ENCODE results near the gene TSTD2. TPM values are rescaled to one million over a fixed set of nuclear protein-coding genes. Genes with fewer than 3 reads are reported as not detected.

TSTD2 gene
- total RNA-seq, 1 donor: 15.1 TPM

DNA sequence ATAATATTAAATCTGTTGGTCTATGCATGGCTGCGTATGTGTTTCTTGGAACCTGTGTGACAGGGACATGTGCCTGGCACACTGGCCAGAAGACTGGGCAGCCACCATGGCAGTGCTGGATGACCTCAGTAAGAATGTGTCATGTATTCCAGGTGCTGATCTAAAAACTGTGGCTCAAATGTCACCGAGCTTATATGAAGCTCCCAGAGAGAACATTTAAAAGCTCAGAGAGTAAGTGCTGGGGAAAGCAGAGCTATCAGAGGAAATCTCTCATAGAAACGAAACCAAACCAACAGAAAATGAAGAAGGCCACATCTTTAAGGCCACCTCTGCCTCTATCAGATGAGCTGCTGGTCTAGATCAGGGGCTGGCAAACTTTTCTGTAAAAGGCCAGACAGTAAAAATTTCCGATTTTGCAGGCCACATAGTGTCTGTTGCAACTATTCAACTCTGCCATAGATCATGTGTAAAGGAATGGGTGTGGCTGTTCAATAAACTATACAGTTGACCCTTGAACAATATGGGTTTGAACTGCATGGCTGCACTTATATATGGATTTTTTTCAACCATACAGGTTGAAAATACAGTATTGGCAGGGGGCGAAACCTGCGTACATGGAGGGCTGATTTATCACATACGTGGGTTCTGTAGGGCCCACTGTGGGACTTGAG is 31.8 kb downstream of the TSTD2 start:
- H3K4me3 ChIP-seq (ENCODE audit: low read depth, low read length): no peak overlapping the region
- no peak for TF ChIP-seq CTCF (IDR thresholded peaks at IDR 0.05; ENCODE audit: insufficient read depth, low read depth, low read length)
- DNase-seq (ENCODE audit: low read depth): no peak

DNA sequence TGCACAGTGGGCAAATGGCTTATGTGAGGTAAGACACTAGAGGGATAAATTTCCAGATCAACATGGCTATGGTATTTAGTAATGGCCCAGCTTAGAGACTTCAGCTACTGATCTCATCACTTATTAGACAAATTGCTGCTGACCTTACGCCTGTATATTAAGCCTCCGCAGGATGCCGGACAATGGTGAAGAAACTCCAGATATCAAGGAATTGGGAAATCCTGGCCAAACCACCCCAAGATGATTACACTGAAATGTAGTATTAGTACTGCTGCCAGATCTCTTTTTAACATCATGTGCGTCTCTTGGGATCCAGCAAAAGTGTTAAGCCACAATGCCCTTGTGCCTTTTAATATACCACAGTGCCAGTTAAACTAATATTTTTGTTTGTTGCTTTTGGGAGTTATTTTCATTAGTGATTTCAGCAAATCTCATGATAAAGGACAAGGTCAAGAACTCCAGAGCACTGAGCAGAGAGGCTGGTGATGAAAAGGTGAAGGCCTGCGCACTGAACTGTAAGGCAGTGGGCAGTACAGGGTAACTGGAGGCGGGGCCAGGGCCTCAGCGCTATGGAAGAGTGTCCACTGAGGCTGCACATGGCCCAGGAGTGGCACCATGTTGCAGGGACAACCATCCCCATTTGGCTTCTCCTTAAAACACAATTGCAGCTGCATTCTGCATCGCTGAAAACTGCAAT is 32.5 kb downstream of the TSTD2 start:
- no peak overlapping the region for H3K4me3 ChIP-seq (ENCODE audit: low read depth, low read length)
- DNase-seq (ENCODE audit: low read depth): no peak
- no peak for TF ChIP-seq CTCF (IDR thresholded peaks at IDR 0.05; ENCODE audit: insufficient read depth, low read depth, low read length)

GRCh38 chr9:97599314-97599846 is 33.8 kb downstream of the TSTD2 start:
- TF ChIP-seq CTCF (IDR thresholded peaks at IDR 0.05; ENCODE audit: insufficient read depth, low read depth, low read length): no peak
- DNase-seq (ENCODE audit: low read depth): no peak
- H3K4me3 ChIP-seq (ENCODE audit: low read depth, low read length): no peak overlapping the region

- TF ChIP-seq CTCF (IDR thresholded peaks at IDR 0.05; ENCODE audit: insufficient read depth, low read depth, low read length): peak; percentile 91
- H3K4me3 ChIP-seq (ENCODE audit: low read depth, low read length): no peak overlapping the region
- peak; percentile 84 for DNase-seq (ENCODE audit: low read depth)
Measured at GRCh38 chr9:97598461-97599288, 34.5 kb downstream of the TSTD2 start.

DNA sequence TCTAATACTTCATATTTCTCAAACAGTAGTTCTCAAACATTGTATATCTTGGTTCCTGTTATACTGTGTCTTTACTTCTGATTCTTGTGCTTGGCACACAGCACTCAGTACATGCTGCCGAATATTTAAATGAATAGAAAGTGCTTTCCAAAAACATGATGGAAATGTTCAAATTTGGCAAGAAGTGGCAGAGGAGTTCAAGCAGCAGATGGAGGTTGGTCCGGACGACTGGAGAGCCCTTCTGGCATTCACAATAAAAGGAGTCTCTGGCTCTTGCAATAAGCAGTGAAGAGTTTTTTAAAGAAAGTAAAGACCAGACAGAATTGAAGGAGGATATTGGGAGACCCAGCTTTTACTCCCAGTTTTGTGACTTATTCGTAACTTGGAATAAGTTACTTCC is 36.3 kb downstream of the TSTD2 start:
- no peak overlapping the region for H3K4me3 ChIP-seq (ENCODE audit: low read depth, low read length)
- no peak for DNase-seq (ENCODE audit: low read depth)
- no peak for TF ChIP-seq CTCF (IDR thresholded peaks at IDR 0.05; ENCODE audit: insufficient read depth, low read depth, low read length)

DNA sequence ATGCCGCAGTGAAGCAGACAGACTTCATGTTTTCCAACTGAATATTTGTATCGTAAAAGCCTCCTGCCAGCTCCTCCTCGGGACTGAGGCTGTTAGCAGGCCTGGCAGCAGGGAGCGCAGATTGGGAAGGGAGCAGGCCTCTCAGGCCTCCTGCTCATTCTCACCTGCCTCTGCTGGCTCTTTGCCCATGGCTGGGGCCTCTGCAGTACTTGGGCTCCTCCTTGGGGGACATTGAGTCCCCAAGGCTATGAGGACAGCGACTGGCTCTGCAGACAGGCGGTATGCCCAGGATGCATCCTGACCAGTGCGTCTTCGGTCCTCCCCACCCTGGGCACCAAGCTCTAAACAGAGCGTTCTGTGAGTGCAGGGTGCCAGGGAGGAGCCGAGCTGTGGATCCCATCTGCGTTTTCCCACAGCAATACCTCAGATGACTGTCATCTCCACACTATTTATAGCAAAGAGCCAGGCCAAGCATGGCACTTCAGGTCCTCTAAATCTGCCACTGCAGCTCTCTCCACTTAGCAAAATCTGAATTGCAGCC is 38.7 kb downstream of the TSTD2 start:
- DNase-seq (ENCODE audit: low read depth): no peak
- no peak for TF ChIP-seq CTCF (IDR thresholded peaks at IDR 0.05; ENCODE audit: insufficient read depth, low read depth, low read length)
- H3K4me3 ChIP-seq (ENCODE audit: low read depth, low read length): no peak overlapping the region

All from fibroblast of villous mesenchyme (primary cell).